ENCODE data around the gene RANBP1. TPM values are rescaled to one million over a fixed set of nuclear protein-coding genes. Genes with fewer than 3 reads are reported as not detected.

RANBP1 gene
- total and polyA plus RNA-seq, 2 of the 4 experiments (the other 2 are of a cell fraction), result 173 to 376 TPM

DNA sequence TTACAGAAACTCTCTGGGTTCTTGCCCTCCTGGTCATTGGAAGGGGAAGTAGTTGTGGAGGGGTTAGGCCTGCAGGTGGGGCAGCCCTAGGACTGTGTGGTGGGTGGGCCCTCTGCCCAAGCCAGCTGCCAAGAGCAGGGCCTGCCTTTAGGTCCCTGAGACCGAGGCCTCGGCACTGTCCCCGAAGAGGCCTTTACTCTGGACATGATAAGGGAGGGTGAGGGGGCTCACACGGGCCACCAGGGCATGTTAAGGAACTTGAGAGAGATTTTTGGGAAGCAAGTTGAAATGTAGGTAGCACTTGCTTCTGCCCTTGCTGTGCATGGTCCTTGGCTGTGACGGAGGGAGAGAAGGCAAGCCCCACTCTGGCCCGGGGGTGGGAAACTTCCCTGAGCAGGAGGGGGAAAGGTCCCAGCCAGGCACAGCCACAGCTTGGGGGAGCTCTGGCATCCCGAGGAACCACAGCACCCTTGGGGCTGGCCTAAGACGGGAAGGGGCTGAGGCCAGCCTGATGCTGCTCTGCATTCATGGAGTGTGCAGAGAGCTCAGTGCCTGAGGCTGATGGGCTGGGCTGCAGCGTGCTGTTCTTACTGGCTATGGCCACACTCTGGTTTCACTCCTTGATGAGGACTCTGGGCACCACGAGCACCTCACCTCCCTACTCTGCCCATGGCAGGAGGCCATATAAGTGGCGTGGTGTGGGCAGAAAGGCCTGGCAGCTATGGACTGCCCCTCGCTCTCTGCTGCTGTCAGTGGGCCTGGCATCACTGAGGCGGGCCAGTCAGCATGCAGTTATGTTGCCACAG, 7.8 kb upstream of the RANBP1 start:
- H3K4ac ChIP-seq (ENCODE audit: low read depth, low read length), result no peak overlapping the region
- intact Hi-C loops (cut with micrococcal nuclease) (no loop called here), in situ Hi-C loops (cut with MboI; ENCODE audit: low sequenced_read_pairs) (no loop called here), dilution Hi-C loops (cut with HindIII; ENCODE audit: low sequenced_read_pairs, unreplicated experiment) (no loop called here)
- no peak overlapping the region for H3K4me2 ChIP-seq (ENCODE audit: low read depth, low read length)
- no peak overlapping the region for H4K5ac ChIP-seq (ENCODE audit: low read depth, low read length)
- BruUV-seq (replicated peaks), result no TSS peak
- no peak overlapping the region for H3K9ac ChIP-seq (ENCODE audit: low read depth, low read length)
- H3K4me1 ChIP-seq (ENCODE audit: control insufficient read depth, insufficient read depth, low read length), result no peaks in the 10 kb centered on the region
- H3K27me3 ChIP-seq (ENCODE audit: control insufficient read depth, insufficient read depth, low read length), result no peaks in the 10 kb centered on the region
- H4K8ac ChIP-seq (ENCODE audit: low read depth in 2 of 2, low read length in 2 of 2), result no peak overlapping the region
- H3K23ac ChIP-seq (ENCODE audit: low read depth, low read length), result no peak overlapping the region
- no peaks in the 10 kb centered on the region for H3K9me1 ChIP-seq (ENCODE audit: insufficient read depth, low read length)
- no peak overlapping the region for H3K4me3 ChIP-seq (ENCODE audit: insufficient read depth, low read depth, low read length)
- no peak overlapping the region for H3K27ac ChIP-seq (ENCODE audit: insufficient read depth, low read length)
- 96% methylated on average over 8 of the region's 13 CpGs; no CpG with 5 or more reads in 1 of the 2 experiments for WGBS, 2 experiments (ENCODE audit: extremely low coverage in 2 of 2, insufficient read length in 1 of 2)
- H3K56ac ChIP-seq (ENCODE audit: extremely low read depth, insufficient read depth, low read length), result no peak overlapping the region
- H3K14ac ChIP-seq (replicated peaks; ENCODE audit: low read depth, low read length), result no peak overlapping the region
- TF ChIP-seq MAZ (IDR thresholded peaks at IDR 0.05; ENCODE audit: borderline replicate concordance, low read depth, low read length) (no peak), RAD21 (IDR thresholded peaks at IDR 0.05; ENCODE audit: low read length) (no peak), RCOR1 (IDR thresholded peaks at IDR 0.05; ENCODE audit: insufficient replicate concordance, low read length) (no peak), MXI1 (IDR thresholded peaks at IDR 0.05; ENCODE audit: borderline replicate concordance, low read depth, low read length) (no peak), CHD1 (IDR thresholded peaks at IDR 0.05; ENCODE audit: low read depth, low read length) (no peak)
- TF ChIP-seq, protein P1, sequence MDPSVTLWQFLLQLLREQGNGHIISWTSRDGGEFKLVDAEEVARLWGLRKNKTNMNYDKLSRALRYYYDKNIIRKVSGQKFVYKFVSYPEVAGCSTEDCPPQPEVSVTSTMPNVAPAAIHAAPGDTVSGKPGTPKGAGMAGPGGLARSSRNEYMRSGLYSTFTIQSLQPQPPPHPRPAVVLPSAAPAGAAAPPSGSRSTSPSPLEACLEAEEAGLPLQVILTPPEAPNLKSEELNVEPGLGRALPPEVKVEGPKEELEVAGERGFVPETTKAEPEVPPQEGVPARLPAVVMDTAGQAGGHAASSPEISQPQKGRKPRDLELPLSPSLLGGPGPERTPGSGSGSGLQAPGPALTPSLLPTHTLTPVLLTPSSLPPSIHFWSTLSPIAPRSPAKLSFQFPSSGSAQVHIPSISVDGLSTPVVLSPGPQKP (IDR thresholded peaks at IDR 0.05; ENCODE audit: borderline replicate concordance, low read depth, low read length), result no peak
- H2BK20ac ChIP-seq (ENCODE audit: low read depth, low read length), result no peak overlapping the region
- ATAC-seq (ENCODE audit: low read depth), result no peak
- CTCF ChIA-PET, result no interaction called here
- H2AK9ac ChIP-seq (replicated peaks; ENCODE audit: low read depth, low read length, poor library complexity), result peak overlapping the region; percentile 10
- H2BK5ac ChIP-seq (ENCODE audit: low read depth, low read length, poor library complexity, severe bottlenecking), result no peak overlapping the region
- H2AK5ac ChIP-seq (ENCODE audit: low read depth, low read length), result no peak overlapping the region
- peaks cover 57% of the 10 kb centered on the region for H4K20me1 ChIP-seq (ENCODE audit: insufficient read depth, low read length)
- H3K9me3 ChIP-seq (ENCODE audit: control insufficient read depth, insufficient read depth, low read length), result no peaks in the 10 kb centered on the region
- POLR2A ChIA-PET (ENCODE audit: unreplicated experiment), result no interaction called here
- H2AFZ ChIP-seq (replicated peaks; ENCODE audit: low read length, poor library complexity), result peak overlapping the region; percentile 15
- peaks cover 8 to 40% of the 10 kb centered on the region in 2 experiments for H3K79me1 ChIP-seq (ENCODE audit: low read depth in 1 of 2, low read length in 2 of 2)
- H3K18ac ChIP-seq (ENCODE audit: low read depth, low read length), result no peak overlapping the region
- DNase-seq, result no peak
- no peak overlapping the region for H2BK120ac ChIP-seq (ENCODE audit: low read depth, low read length)
- H4K91ac ChIP-seq (ENCODE audit: insufficient read depth, low read depth, low read length), result no peak overlapping the region
- no peak overlapping the region for H2BK15ac ChIP-seq (ENCODE audit: low read depth, low read length)
- H3K36me3 ChIP-seq (ENCODE audit: control insufficient read depth, insufficient read depth, low read length), result peaks cover 80% of the 10 kb centered on the region

Data from IMR-90 (cell line).